ENCODE measurements around the gene CCDC138. TPM values are rescaled to one million over a fixed set of nuclear protein-coding genes. Genes with fewer than 3 reads are reported as not detected.

Gene CCDC138
- total RNA-seq, 1 experiment from 2014 or later = 10.6 TPM

GRCh38 chr2:108904680-108905079, 118.1 kb downstream of the CCDC138 start:
- Histone ChIP-seq H3K9ac (ENCODE audit: low read length) (no peak overlapping the region), H3K4me1 (ENCODE audit: insufficient read depth, low read length) (peaks cover 6% of the 10 kb centered on the region; the same call in 1 of the 2 replicates), H3K27me3 (ENCODE audit: low read length) (no peaks in the 10 kb centered on the region), H3K4me2 (ENCODE audit: low read length) (no peak overlapping the region), H4K20me1 (ENCODE audit: low read length) (no peaks in the 10 kb centered on the region), H3F3A (ENCODE audit: low read length, unreplicated experiment) (no peaks in the 10 kb centered on the region), H3K9me2 (replicated peaks; ENCODE audit: low read length) (no peaks in the 10 kb centered on the region), H2AFZ (ENCODE audit: low read length) (no peak overlapping the region), H3K27ac (ENCODE audit: low read length) (no peak overlapping the region), H3K4me3 (ENCODE audit: low read length) (no peak overlapping the region), H3K36me3 (ENCODE audit: low read depth, low read length) (no peaks in the 10 kb centered on the region), H3K79me2 (ENCODE audit: low read length) (no peaks in the 10 kb centered on the region), H3K9me3 (ENCODE audit: low read length) (no peaks in the 10 kb centered on the region)
- ChIA-PET CTCF (no interaction called here), POLR2A (ENCODE audit: unreplicated experiment) (no interaction called here)
- intact Hi-C loops (cut with micrococcal nuclease) = no loop called here
- ATAC-seq (no peak), DNase-seq (no peak)
- BruUV-seq (replicated peaks) = no TSS peak
- TF ChIP-seq EZH2 (IDR thresholded peaks at IDR 0.05; ENCODE audit: low read length, unreplicated experiment) = no peak
- TF ChIP-seq CTCF (conservative IDR thresholded peaks at IDR 0.05; ENCODE audit: low read depth, low read length) = no peak
- no peak for TF ChIP-seq EZH2phosphoT487 (IDR thresholded peaks at IDR 0.05; ENCODE audit: borderline replicate concordance, low read length)

- POLR2A ChIA-PET (ENCODE audit: unreplicated experiment) = interaction anchor here (0.5 kb wide), 1 partner anchor 178 kb away, joined by 3 read pairs; no protein-coding TSS in a partner anchor
- CTCF ChIA-PET = no interaction called here
- H3K9me3 ChIP-seq (ENCODE audit: low read length) = no peaks in the 10 kb centered on the region
- H2AFZ ChIP-seq (ENCODE audit: low read length) = no peak overlapping the region
- no peaks in the 10 kb centered on the region for H3K27me3 ChIP-seq (ENCODE audit: low read length)
- TF ChIP-seq EZH2phosphoT487 (IDR thresholded peaks at IDR 0.05; ENCODE audit: borderline replicate concordance, low read length) (no peak), EZH2 (IDR thresholded peaks at IDR 0.05; ENCODE audit: low read length, unreplicated experiment) (no peak), CTCF (conservative IDR thresholded peaks at IDR 0.05; ENCODE audit: low read depth, low read length) (no peak)
- no peak for ATAC-seq
- intact Hi-C loops (cut with micrococcal nuclease) = no loop called here
- no peaks in the 10 kb centered on the region for H3K36me3 ChIP-seq (ENCODE audit: low read depth, low read length)
- H3K9me2 ChIP-seq (replicated peaks; ENCODE audit: low read length) = no peaks in the 10 kb centered on the region
- no peak overlapping the region for H3K4me3 ChIP-seq (ENCODE audit: low read length)
- H3K4me1 ChIP-seq (ENCODE audit: insufficient read depth, low read length) = peaks cover 6% of the 10 kb centered on the region; the same call in 1 of the 2 replicates
- no peaks in the 10 kb centered on the region for H3F3A ChIP-seq (ENCODE audit: low read length, unreplicated experiment)
- no peak overlapping the region for H3K4me2 ChIP-seq (ENCODE audit: low read length)
- no peak overlapping the region for H3K27ac ChIP-seq (ENCODE audit: low read length)
- no peaks in the 10 kb centered on the region for H4K20me1 ChIP-seq (ENCODE audit: low read length)
- no TSS peak for BruUV-seq (replicated peaks)
- DNase-seq = peak; percentile 22
- no peaks in the 10 kb centered on the region for H3K79me2 ChIP-seq (ENCODE audit: low read length)
- H3K9ac ChIP-seq (ENCODE audit: low read length) = no peak overlapping the region
Measured at GRCh38 chr2:108905176-108905575, 118.6 kb downstream of the CCDC138 start.

- ChIA-PET CTCF (no interaction called here), POLR2A (ENCODE audit: unreplicated experiment) (no interaction called here)
- no peak overlapping the region for H3K27ac ChIP-seq (ENCODE audit: low read length)
- no peaks in the 10 kb centered on the region for H3K9me2 ChIP-seq (replicated peaks; ENCODE audit: low read length)
- no peak for DNase-seq
- H3K27me3 ChIP-seq (ENCODE audit: low read length) = no peaks in the 10 kb centered on the region
- no peak overlapping the region for H3K9ac ChIP-seq (ENCODE audit: low read length)
- no peaks in the 10 kb centered on the region for H3K9me3 ChIP-seq (ENCODE audit: low read length)
- intact Hi-C loops (cut with micrococcal nuclease) = no loop called here
- no peaks in the 10 kb centered on the region for H4K20me1 ChIP-seq (ENCODE audit: low read length)
- no peak overlapping the region for H3K4me2 ChIP-seq (ENCODE audit: low read length)
- peaks cover 6% of the 10 kb centered on the region; the same call in 1 of the 2 replicates for H3K4me1 ChIP-seq (ENCODE audit: insufficient read depth, low read length)
- TF ChIP-seq EZH2 (IDR thresholded peaks at IDR 0.05; ENCODE audit: low read length, unreplicated experiment) = no peak
- no peak for TF ChIP-seq EZH2phosphoT487 (IDR thresholded peaks at IDR 0.05; ENCODE audit: borderline replicate concordance, low read length)
- TF ChIP-seq CTCF (conservative IDR thresholded peaks at IDR 0.05; ENCODE audit: low read depth, low read length) = no peak
- ATAC-seq = no peak
- H3K36me3 ChIP-seq (ENCODE audit: low read depth, low read length) = no peaks in the 10 kb centered on the region
- H2AFZ ChIP-seq (ENCODE audit: low read length) = no peak overlapping the region
- no peaks in the 10 kb centered on the region for H3F3A ChIP-seq (ENCODE audit: low read length, unreplicated experiment)
- H3K4me3 ChIP-seq (ENCODE audit: low read length) = no peak overlapping the region
- no TSS peak for BruUV-seq (replicated peaks)
- H3K79me2 ChIP-seq (ENCODE audit: low read length) = no peaks in the 10 kb centered on the region
Measured at GRCh38 chr2:108905906-108906305, 119.3 kb downstream of the CCDC138 start.
